A549 (cell line): ENCODE data around the gene LRRC51. TPM values are rescaled to one million over a fixed set of nuclear protein-coding genes. Genes with fewer than 3 reads are reported as not detected.

ENCODE experiments used
- ATAC-seq, 2 experiments: fragments of 200-7000 bp in 1 of 2; fragments of >200 bp in 1 of 2; cut with Nextera tagmentation in 1 of 2; cut with Tn5 transposase in 1 of 2; 3 replicates each; pipeline versions ENCODE4 v1.8.0 to v1.9.1; 2018 to 2020; ENCODE audit warnings: mild to moderate bottlenecking in 1 of 2, moderate library complexity in 1 of 2
- CTCF ChIA-PET: fragments of 300-600 bp; sonication (Branson Sonifier 250); formaldehyde crosslinking; extraction: SDS; loops from one replicate; lab custom pipeline; 2021; ENCODE audit warnings: antibody characterized with exemption, inconsistent platforms; lab: Yijun Ruan, JAX
- POLR2A ChIA-PET: fragments of 350-600 bp; formaldehyde crosslinking; extraction: SDS; loops from one replicate; lab custom pipeline; 2021; ENCODE audit warnings: antibody characterized with exemption, inconsistent platforms; lab: Yijun Ruan, JAX
- DNase-seq, 2 experiments: peaks; one replicate each; pipeline versions ENCODE4 v3.0.0 to v3.0.0-alpha.2; 2011 to 2016; ENCODE audit warnings: low read depth in 1 of 2, low spot score in 1 of 2
- FAIRE-seq: peaks from 2 replicates; lab custom pipeline; 2011; peaks lifted over from hg19 to GRCh38; lab: Jason Lieb, UNC
- H3K27ac ChIP-seq, 2 experiments: fragments of >200 bp; sonication (Bioruptor Twin); formaldehyde crosslinking; 3 replicates each; pipeline ENCODE4 v1.5.1; 2016 to 2017
- H3K4me1 ChIP-seq: fragments of >200 bp; sonication (Bioruptor Twin); formaldehyde crosslinking; 3 replicates; pipeline ENCODE4 v1.6.1; 2016
- H3K4me2 ChIP-seq: fragments of >200 bp; sonication (Bioruptor Twin); formaldehyde crosslinking; 3 replicates; pipeline ENCODE4 v1.6.1; 2016
- H3K4me3 ChIP-seq: fragments of >200 bp; sonication (Bioruptor Twin); formaldehyde crosslinking; 3 replicates; pipeline ENCODE4 v1.5.1; 2016
- H3K9me3 ChIP-seq: fragments of >200 bp; sonication (Bioruptor Twin); formaldehyde crosslinking; 3 replicates; pipeline ENCODE4 v1.6.1; 2016
- BHLHE40 ChIP-seq: IDR thresholded peaks from 2 replicates; pipeline ENCODE4 v1.6.1; 2012; ENCODE audit warnings: low read depth, low read length, inconsistent platforms
- CBX8 ChIP-seq: fragments of 200-600 bp; sonication (generic); IDR thresholded peaks from 2 replicates; pipeline ENCODE4 v1.6.1; 2016
- CHD2 ChIP-seq: fragments of 150-350 bp; IDR thresholded peaks from 2 replicates; pipeline ENCODE4 v1.6.1; 2014; ENCODE audit warnings: low read length; ENCODE audit not compliant: partially characterized antibody
- EHF ChIP-seq: fragments of 250-450 bp; sonication (Bioruptor Pico); IDR thresholded peaks from 2 replicates; pipeline ENCODE4 v1.5.0; 2020; ENCODE audit warnings: mild to moderate bottlenecking
- ESRRA ChIP-seq: fragments of 150-350 bp; IDR thresholded peaks from 2 replicates; pipeline ENCODE4 v1.6.1; 2014; ENCODE audit warnings: mild to moderate bottlenecking, low read length, borderline replicate concordance
- FOSL2 ChIP-seq, 2 experiments: fragments of 450-650 bp in 1 of 2; fragments of >200 bp in 1 of 2; sonication (Bioruptor Twin) in 1 of 2; formaldehyde crosslinking; IDR thresholded peaks; 2 replicates each; pipeline versions ENCODE4 v1.5.0 to v1.6.1; 2016 to 2020; ENCODE audit warnings: mild to moderate bottlenecking in 1 of 2, moderate library complexity in 1 of 2
- HDAC2 ChIP-seq: fragments of 200-600 bp; sonication (generic); IDR thresholded peaks from 2 replicates; pipeline ENCODE4 v1.6.1; 2016
- HEYL ChIP-seq: fragments of 250-450 bp; sonication (Bioruptor Pico); IDR thresholded peaks from 2 replicates; pipeline ENCODE4 v1.8.0; 2021; ENCODE audit warnings: mild to moderate bottlenecking, moderate library complexity
- HOXB13 ChIP-seq: fragments of 250-450 bp; sonication (Bioruptor Pico); IDR thresholded peaks from 2 replicates; pipeline ENCODE4 v1.5.0; 2020; ENCODE audit warnings: low read depth, mild to moderate bottlenecking, moderate library complexity
- HOXB5 ChIP-seq: fragments of 250-450 bp; sonication (Bioruptor Pico); IDR thresholded peaks from 2 replicates; pipeline ENCODE4 v1.5.0; 2020; ENCODE audit warnings: mild to moderate bottlenecking, moderate library complexity
- KDM5A ChIP-seq: fragments of 200-600 bp; sonication (generic); IDR thresholded peaks from 2 replicates; pipeline ENCODE4 v1.6.1; 2016; ENCODE audit warnings: antibody characterized with exemption, mild to moderate bottlenecking
- MAFK ChIP-seq: fragments of 450-650 bp; IDR thresholded peaks from 2 replicates; pipeline ENCODE4 v1.6.1; 2014; ENCODE audit not compliant: partially characterized antibody
- MAZ ChIP-seq: fragments of 150-350 bp; IDR thresholded peaks from 2 replicates; pipeline ENCODE4 v1.6.1; 2014; ENCODE audit warnings: antibody characterized with exemption, low read depth, low read length, borderline replicate concordance
- MYC ChIP-seq: IDR thresholded peaks from 2 replicates; pipeline ENCODE4 v1.6.1; 2012; ENCODE audit warnings: mild to moderate bottlenecking, inconsistent platforms, low read length, improper control_type of control experiment, borderline replicate concordance
- NFE2L2 ChIP-seq: fragments of 150-350 bp; conservative IDR thresholded peaks from 2 replicates; pipeline ENCODE4 v1.6.1; 2014; ENCODE audit warnings: low read length
- NPAS2 ChIP-seq: fragments of 250-450 bp; sonication (Bioruptor Pico); IDR thresholded peaks from 2 replicates; pipeline ENCODE4 v1.8.0; 2022; ENCODE audit warnings: mild to moderate bottlenecking, moderate library complexity, borderline replicate concordance
- NR3C1 ChIP-seq: fragments of >200 bp; sonication (Bioruptor Twin); formaldehyde crosslinking; IDR thresholded peaks from 3 replicates; pipeline ENCODE4 v1.6.1; 2017
- POLR2A ChIP-seq: IDR thresholded peaks from 2 replicates; pipeline ENCODE4 v1.6.1; 2012; ENCODE audit warnings: mild to moderate bottlenecking, low read length
- POLR2AphosphoS2 ChIP-seq: conservative IDR thresholded peaks from 2 replicates; pipeline ENCODE4 v1.6.1; 2012; ENCODE audit warnings: low read length, improper control_type of control experiment, inconsistent platforms
- RFX5 ChIP-seq: fragments of 450-650 bp; IDR thresholded peaks from 2 replicates; pipeline ENCODE4 v1.7.1; 2014; ENCODE audit warnings: antibody characterized with exemption, mild to moderate bottlenecking, moderate library complexity
- SMC3 ChIP-seq: fragments of >200 bp; sonication (Bioruptor Twin); formaldehyde crosslinking; IDR thresholded peaks from 3 replicates; pipeline ENCODE4 v1.6.1; 2018; ENCODE audit warnings: inconsistent platforms
- TFCP2L1 ChIP-seq: fragments of 250-450 bp; sonication (Bioruptor Pico); IDR thresholded peaks from 2 replicates; pipeline ENCODE4 v1.5.0; 2021; ENCODE audit warnings: mild to moderate bottlenecking
- ZC3H11A ChIP-seq: fragments of 450-650 bp; IDR thresholded peaks from 2 replicates; pipeline ENCODE4 v1.6.1; 2014; ENCODE audit warnings: antibody characterized with exemption, mild to moderate bottlenecking
- ZFP36 ChIP-seq: fragments of 450-650 bp; IDR thresholded peaks from 2 replicates; pipeline ENCODE4 v1.6.1; 2014; ENCODE audit warnings: borderline replicate concordance; ENCODE audit not compliant: partially characterized antibody
- ZSCAN20 ChIP-seq: fragments of 250-450 bp; sonication (Bioruptor Pico); IDR thresholded peaks from 2 replicates; pipeline ENCODE4 v1.8.0; 2022; ENCODE audit warnings: mild to moderate bottlenecking, moderate library complexity
- WGBS: methylation state at CpG from one replicate; pipeline ENCODE4 v1.1.6; 2017; ENCODE audit errors: missing lambda C conversion rate; 5-methylcytosine and 5-hydroxymethylcytosine counted together
- polyA plus RNA-seq, 4 experiments: library from polyadenylated mRNA; depleted of rRNA in 3 of 4; stranded (reverse); fragments of >200 nt; fragmentation: RNase III in 1 of 4; extraction: RNeasy Plus Mini Kit Qiagen cat#74134 plus additional on column Dnase treatment in 1 of 4; gene quantifications; 2 replicates in 3 of 4; 3 replicates in 1 of 4; pipeline ENCODE4 v1.2.3, GENCODE V29; 2011 to 2017
- TF ChIP-seq, protein P1 (sequence below): fragments of 250-450 bp; sonication (Bioruptor Pico); IDR thresholded peaks from 2 replicates; pipeline ENCODE4 v1.5.0; 2020; ENCODE audit warnings: low read depth, mild to moderate bottlenecking, moderate library complexity
- TF ChIP-seq, protein P2 (sequence below): fragments of 200-600 bp; sonication (generic); IDR thresholded peaks from 2 replicates; pipeline ENCODE4 v1.6.1; 2016; ENCODE audit warnings: antibody characterized with exemption, mild to moderate bottlenecking, moderate library complexity
- TF ChIP-seq, protein P3 (sequence below): fragments of 250-450 bp; sonication (Bioruptor Pico); IDR thresholded peaks from 2 replicates; pipeline ENCODE4 v1.5.0; 2021; ENCODE audit warnings: mild to moderate bottlenecking, moderate library complexity, borderline replicate concordance
- TF ChIP-seq, protein P4 (sequence below): fragments of >200 bp; sonication (Bioruptor Twin); formaldehyde crosslinking; IDR thresholded peaks from 3 replicates; pipeline ENCODE4 v1.5.1; 2016
- TF ChIP-seq, protein P5 (sequence below): IDR thresholded peaks from 2 replicates; pipeline ENCODE4 v1.6.1; 2012
- TF ChIP-seq, protein P6 (sequence below): fragments of >200 bp; sonication (Bioruptor Twin); formaldehyde crosslinking; IDR thresholded peaks from 2 replicates; pipeline ENCODE4 v1.6.1; 2016

Gene LRRC51
- polyA plus RNA-seq, 2 of the 4 experiments (the other 2 are of a cell fraction), result 8.2 to 14.3 TPM

DNA sequence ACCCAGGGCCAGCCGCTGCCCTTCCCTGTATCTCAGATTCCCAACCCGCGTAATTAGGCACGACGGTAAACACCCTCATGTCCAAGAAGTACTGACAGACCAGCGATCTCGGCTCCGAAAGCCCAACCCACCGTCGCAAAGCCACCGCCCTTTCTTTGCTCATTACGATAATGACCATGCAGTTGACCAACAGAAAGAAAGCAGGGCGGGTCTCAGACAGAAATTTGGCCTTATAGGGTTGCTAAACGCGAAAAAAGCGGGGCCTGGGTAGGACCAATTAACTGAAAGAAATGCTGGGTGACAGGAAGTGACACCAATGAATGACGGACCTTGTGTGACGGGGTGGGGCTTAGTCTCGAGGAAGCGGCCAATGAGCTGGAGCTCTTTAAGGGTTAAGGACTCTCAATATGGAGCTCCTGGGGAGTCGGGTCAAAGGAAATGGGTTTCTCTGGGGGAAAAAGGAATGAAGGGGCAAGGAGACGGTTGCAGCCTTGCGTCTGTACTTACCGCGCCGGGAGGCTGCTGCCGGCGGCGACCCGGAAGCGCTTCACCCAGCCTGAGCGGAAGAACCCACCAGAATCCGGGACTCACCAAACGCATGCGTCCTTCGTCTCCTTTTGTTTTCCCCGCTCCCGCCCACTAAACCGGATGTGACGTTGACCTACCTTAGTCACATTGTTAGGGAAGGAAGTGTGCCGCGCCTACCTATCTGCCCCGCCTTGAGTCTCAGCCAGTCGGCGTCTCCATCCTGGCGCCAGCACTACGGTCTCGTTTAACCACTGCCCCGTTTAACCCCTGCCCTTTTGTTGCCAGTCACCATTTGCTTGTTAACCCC lies 31.7 kb downstream of the LRRC51 start, which contains the start of gene ANAPC15:
ANAPC15 (minus strand) TSS at position 553 of the 835 bp plus-strand sequence. CDS start 1,419 bp downstream, outside the sequence.
- DNase-seq, result peak; percentile 94 to 100
- no peaks in the 10 kb centered on the region for H3K9me3 ChIP-seq
- peaks cover 9% of the 10 kb centered on the region; the same call in 2 of the 3 replicates for H3K4me1 ChIP-seq
- CTCF ChIA-PET, result interaction anchor here (1.0 to 3.0 kb wide), 9 partner anchors 13 to 319 kb away, joined by 3 to 26 read pairs (median 4); no protein-coding TSS in a partner anchor
- H3K27ac ChIP-seq, result peak within 1 kb of the TSS; percentile 94 to 97
- peak; percentile 90 to 95 for ATAC-seq
- H3K4me3 ChIP-seq, result peak within 1 kb of the TSS; percentile 51
- 1% methylated on average over 49 of the region's 49 CpGs for WGBS
- H3K4me2 ChIP-seq, result peak within 1 kb of the TSS; percentile 86
- peak; percentile 54 for FAIRE-seq
- POLR2A ChIA-PET, result interaction anchor here (0.6 to 1.6 kb wide), 11 partner anchors 10 to 123 kb away, joined by 3 to 20 read pairs (median 3); partner anchors contain the start of gene LAMTOR1
- TF ChIP-seq ZFP36, result no peak
- no peak for TF ChIP-seq EHF (CRISPR knock-in tag)
- TF ChIP-seq MAFK, result peak; percentile 42
- TF ChIP-seq HDAC2, result no peak
- TF ChIP-seq, protein P1, sequence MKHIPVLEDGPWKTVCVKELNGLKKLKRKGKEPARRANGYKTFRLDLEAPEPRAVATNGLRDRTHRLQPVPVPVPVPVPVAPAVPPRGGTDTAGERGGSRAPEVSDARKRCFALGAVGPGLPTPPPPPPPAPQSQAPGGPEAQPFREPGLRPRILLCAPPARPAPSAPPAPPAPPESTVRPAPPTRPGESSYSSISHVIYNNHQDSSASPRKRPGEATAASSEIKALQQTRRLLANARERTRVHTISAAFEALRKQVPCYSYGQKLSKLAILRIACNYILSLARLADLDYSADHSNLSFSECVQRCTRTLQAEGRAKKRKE, result no peak
- TF ChIP-seq, protein P2, sequence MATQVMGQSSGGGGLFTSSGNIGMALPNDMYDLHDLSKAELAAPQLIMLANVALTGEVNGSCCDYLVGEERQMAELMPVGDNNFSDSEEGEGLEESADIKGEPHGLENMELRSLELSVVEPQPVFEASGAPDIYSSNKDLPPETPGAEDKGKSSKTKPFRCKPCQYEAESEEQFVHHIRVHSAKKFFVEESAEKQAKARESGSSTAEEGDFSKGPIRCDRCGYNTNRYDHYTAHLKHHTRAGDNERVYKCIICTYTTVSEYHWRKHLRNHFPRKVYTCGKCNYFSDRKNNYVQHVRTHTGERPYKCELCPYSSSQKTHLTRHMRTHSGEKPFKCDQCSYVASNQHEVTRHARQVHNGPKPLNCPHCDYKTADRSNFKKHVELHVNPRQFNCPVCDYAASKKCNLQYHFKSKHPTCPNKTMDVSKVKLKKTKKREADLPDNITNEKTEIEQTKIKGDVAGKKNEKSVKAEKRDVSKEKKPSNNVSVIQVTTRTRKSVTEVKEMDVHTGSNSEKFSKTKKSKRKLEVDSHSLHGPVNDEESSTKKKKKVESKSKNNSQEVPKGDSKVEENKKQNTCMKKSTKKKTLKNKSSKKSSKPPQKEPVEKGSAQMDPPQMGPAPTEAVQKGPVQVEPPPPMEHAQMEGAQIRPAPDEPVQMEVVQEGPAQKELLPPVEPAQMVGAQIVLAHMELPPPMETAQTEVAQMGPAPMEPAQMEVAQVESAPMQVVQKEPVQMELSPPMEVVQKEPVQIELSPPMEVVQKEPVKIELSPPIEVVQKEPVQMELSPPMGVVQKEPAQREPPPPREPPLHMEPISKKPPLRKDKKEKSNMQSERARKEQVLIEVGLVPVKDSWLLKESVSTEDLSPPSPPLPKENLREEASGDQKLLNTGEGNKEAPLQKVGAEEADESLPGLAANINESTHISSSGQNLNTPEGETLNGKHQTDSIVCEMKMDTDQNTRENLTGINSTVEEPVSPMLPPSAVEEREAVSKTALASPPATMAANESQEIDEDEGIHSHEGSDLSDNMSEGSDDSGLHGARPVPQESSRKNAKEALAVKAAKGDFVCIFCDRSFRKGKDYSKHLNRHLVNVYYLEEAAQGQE, result no peak
- TF ChIP-seq, protein P3, sequence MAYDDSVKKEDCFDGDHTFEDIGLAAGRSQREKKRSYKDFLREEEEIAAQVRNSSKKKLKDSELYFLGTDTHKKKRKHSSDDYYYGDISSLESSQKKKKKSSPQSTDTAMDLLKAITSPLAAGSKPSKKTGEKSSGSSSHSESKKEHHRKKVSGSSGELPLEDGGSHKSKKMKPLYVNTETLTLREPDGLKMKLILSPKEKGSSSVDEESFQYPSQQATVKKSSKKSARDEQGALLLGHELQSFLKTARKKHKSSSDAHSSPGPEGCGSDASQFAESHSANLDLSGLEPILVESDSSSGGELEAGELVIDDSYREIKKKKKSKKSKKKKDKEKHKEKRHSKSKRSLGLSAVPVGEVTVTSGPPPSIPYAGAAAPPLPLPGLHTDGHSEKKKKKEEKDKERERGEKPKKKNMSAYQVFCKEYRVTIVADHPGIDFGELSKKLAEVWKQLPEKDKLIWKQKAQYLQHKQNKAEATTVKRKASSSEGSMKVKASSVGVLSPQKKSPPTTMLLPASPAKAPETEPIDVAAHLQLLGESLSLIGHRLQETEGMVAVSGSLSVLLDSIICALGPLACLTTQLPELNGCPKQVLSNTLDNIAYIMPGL, result no peak
- no peak for TF ChIP-seq FOSL2 (IDR thresholded peaks at IDR 0.05)
- TF ChIP-seq FOSL2 (CRISPR knock-in tag; IDR thresholded peaks at IDR 0.05), result no peak
- TF ChIP-seq MAZ, result no peak
- 0 out of 2 replicates have a peak, but pooled peaks have one; percentile 58 for TF ChIP-seq POLR2AphosphoS2
- TF ChIP-seq ZC3H11A, result no peak
- no peak for TF ChIP-seq HOXB5
- TF ChIP-seq, protein P4, sequence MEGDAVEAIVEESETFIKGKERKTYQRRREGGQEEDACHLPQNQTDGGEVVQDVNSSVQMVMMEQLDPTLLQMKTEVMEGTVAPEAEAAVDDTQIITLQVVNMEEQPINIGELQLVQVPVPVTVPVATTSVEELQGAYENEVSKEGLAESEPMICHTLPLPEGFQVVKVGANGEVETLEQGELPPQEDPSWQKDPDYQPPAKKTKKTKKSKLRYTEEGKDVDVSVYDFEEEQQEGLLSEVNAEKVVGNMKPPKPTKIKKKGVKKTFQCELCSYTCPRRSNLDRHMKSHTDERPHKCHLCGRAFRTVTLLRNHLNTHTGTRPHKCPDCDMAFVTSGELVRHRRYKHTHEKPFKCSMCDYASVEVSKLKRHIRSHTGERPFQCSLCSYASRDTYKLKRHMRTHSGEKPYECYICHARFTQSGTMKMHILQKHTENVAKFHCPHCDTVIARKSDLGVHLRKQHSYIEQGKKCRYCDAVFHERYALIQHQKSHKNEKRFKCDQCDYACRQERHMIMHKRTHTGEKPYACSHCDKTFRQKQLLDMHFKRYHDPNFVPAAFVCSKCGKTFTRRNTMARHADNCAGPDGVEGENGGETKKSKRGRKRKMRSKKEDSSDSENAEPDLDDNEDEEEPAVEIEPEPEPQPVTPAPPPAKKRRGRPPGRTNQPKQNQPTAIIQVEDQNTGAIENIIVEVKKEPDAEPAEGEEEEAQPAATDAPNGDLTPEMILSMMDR, result no peak
- TF ChIP-seq CBX8, result no peak
- no peak for TF ChIP-seq ESRRA
- TF ChIP-seq POLR2A, result peak; percentile 91
- TF ChIP-seq NR3C1, result no peak
- TF ChIP-seq HOXB13 (CRISPR knock-in tag), result no peak
- TF ChIP-seq NPAS2, result no peak
- no peak for TF ChIP-seq ZSCAN20
- TF ChIP-seq KDM5A, result no peak
- TF ChIP-seq SMC3, result no peak
- TF ChIP-seq CHD2, result no peak
- TF ChIP-seq HEYL (CRISPR knock-in tag), result no peak
- TF ChIP-seq, protein P5, sequence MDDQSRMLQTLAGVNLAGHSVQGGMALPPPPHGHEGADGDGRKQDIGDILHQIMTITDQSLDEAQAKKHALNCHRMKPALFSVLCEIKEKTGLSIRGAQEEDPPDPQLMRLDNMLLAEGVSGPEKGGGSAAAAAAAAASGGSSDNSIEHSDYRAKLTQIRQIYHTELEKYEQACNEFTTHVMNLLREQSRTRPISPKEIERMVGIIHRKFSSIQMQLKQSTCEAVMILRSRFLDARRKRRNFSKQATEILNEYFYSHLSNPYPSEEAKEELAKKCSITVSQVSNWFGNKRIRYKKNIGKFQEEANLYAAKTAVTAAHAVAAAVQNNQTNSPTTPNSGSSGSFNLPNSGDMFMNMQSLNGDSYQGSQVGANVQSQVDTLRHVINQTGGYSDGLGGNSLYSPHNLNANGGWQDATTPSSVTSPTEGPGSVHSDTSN, result peak; percentile 84
- TF ChIP-seq RFX5, result no peak
- TF ChIP-seq MYC, result no peak
- TF ChIP-seq NFE2L2, result no peak
- TF ChIP-seq, protein P6, sequence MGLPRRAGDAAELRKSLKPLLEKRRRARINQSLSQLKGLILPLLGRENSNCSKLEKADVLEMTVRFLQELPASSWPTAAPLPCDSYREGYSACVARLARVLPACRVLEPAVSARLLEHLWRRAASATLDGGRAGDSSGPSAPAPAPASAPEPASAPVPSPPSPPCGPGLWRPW, result no peak
- no peak for TF ChIP-seq BHLHE40
- TF ChIP-seq TFCP2L1 (CRISPR knock-in tag), result no peak
